Measurements from ENCODE around the gene ARID5B. TPM values are rescaled to one million over a fixed set of nuclear protein-coding genes. Genes with fewer than 3 reads are reported as not detected.

ARID5B gene
- total RNA-seq, 1 donor from 2014 or later, result 0.62 TPM

- Mint-ChIP-seq H3K9me3 (ENCODE audit: unreplicated experiment) (no peaks in the 10 kb centered on the region), H3K4me3 (ENCODE audit: unreplicated experiment) (no peak overlapping the region), H3K4me1 (ENCODE audit: unreplicated experiment) (no peaks in the 10 kb centered on the region), H3K27ac (ENCODE audit: unreplicated experiment) (no peak overlapping the region), H3K36me3 (ENCODE audit: low read depth, unreplicated experiment) (no peaks in the 10 kb centered on the region), H3K27me3 (ENCODE audit: unreplicated experiment) (no peaks in the 10 kb centered on the region)
- no peak for TF ChIP-seq CTCF (IDR thresholded peaks at IDR 0.05; ENCODE audit: unreplicated experiment)
- DNase-seq (ENCODE audit: low spot score), result no peak
Measured at GRCh38 chr10:61986788-61987492, 85.4 kb downstream of the ARID5B start.

GRCh38 chr10:61987537-61987936 is 86.0 kb downstream of the ARID5B start:
- no peaks in the 10 kb centered on the region for H3K9me3 Mint-ChIP-seq (ENCODE audit: unreplicated experiment)
- no peak overlapping the region for H3K27ac Mint-ChIP-seq (ENCODE audit: unreplicated experiment)
- DNase-seq (ENCODE audit: low spot score), result no peak
- no peaks in the 10 kb centered on the region for H3K36me3 Mint-ChIP-seq (ENCODE audit: low read depth, unreplicated experiment)
- no peaks in the 10 kb centered on the region for H3K4me1 Mint-ChIP-seq (ENCODE audit: unreplicated experiment)
- no peak for TF ChIP-seq CTCF (IDR thresholded peaks at IDR 0.05; ENCODE audit: unreplicated experiment)
- H3K27me3 Mint-ChIP-seq (ENCODE audit: unreplicated experiment), result no peaks in the 10 kb centered on the region
- no peak overlapping the region for H3K4me3 Mint-ChIP-seq (ENCODE audit: unreplicated experiment)

GRCh38 chr10:61987951-61988379 is 86.5 kb downstream of the ARID5B start:
- Mint-ChIP-seq H3K27ac (ENCODE audit: unreplicated experiment) (no peak overlapping the region), H3K4me3 (ENCODE audit: unreplicated experiment) (no peak overlapping the region), H3K9me3 (ENCODE audit: unreplicated experiment) (no peaks in the 10 kb centered on the region), H3K27me3 (ENCODE audit: unreplicated experiment) (no peaks in the 10 kb centered on the region), H3K36me3 (ENCODE audit: low read depth, unreplicated experiment) (no peaks in the 10 kb centered on the region), H3K4me1 (ENCODE audit: unreplicated experiment) (no peaks in the 10 kb centered on the region)
- no peak for DNase-seq (ENCODE audit: low spot score)
- TF ChIP-seq CTCF (IDR thresholded peaks at IDR 0.05; ENCODE audit: unreplicated experiment), result no peak

- DNase-seq (ENCODE audit: low spot score), result no peak
- Mint-ChIP-seq H3K4me3 (ENCODE audit: unreplicated experiment) (no peak overlapping the region), H3K36me3 (ENCODE audit: low read depth, unreplicated experiment) (no peaks in the 10 kb centered on the region), H3K27ac (ENCODE audit: unreplicated experiment) (no peak overlapping the region), H3K27me3 (ENCODE audit: unreplicated experiment) (no peaks in the 10 kb centered on the region), H3K9me3 (ENCODE audit: unreplicated experiment) (no peaks in the 10 kb centered on the region), H3K4me1 (ENCODE audit: unreplicated experiment) (no peaks in the 10 kb centered on the region)
- TF ChIP-seq CTCF (IDR thresholded peaks at IDR 0.05; ENCODE audit: unreplicated experiment), result no peak
Measured at GRCh38 chr10:61989995-61990760, 88.7 kb downstream of the ARID5B start.

GRCh38 chr10:61990761-61991135 is 89.2 kb downstream of the ARID5B start:
- TF ChIP-seq CTCF (IDR thresholded peaks at IDR 0.05; ENCODE audit: unreplicated experiment), result no peak

More at GRCh38 chr10:61990761-61991135, 89.2 kb downstream of the ARID5B start:
- no peak overlapping the region for H3K4me3 Mint-ChIP-seq (ENCODE audit: unreplicated experiment)
- no peak overlapping the region for H3K27ac Mint-ChIP-seq (ENCODE audit: unreplicated experiment)
- H3K36me3 Mint-ChIP-seq (ENCODE audit: low read depth, unreplicated experiment), result no peaks in the 10 kb centered on the region
- H3K4me1 Mint-ChIP-seq (ENCODE audit: unreplicated experiment), result no peaks in the 10 kb centered on the region
- H3K9me3 Mint-ChIP-seq (ENCODE audit: unreplicated experiment), result no peaks in the 10 kb centered on the region
- no peaks in the 10 kb centered on the region for H3K27me3 Mint-ChIP-seq (ENCODE audit: unreplicated experiment)
- DNase-seq (ENCODE audit: low spot score), result no peak

All from endothelial cell (in vitro differentiated cells).